C4-2B (cell line): ENCODE measurements around the gene NMRK1.

Experiments used
- H3K27ac ChIP-seq: fragments of 450-650 bp; 2 replicates; pipeline ENCODE4 v1.5.1; 2017
- ZFX ChIP-seq: fragments of 450-650 bp; IDR thresholded peaks from 2 replicates; pipeline ENCODE4 v1.6.1; 2017
- TF ChIP-seq, protein P1 (sequence below): fragments of 450-650 bp; conservative IDR thresholded peaks from 2 replicates; pipeline ENCODE4 v1.5.1; 2017; ENCODE audit warnings: mild to moderate bottlenecking

Gene NMRK1

GRCh38 chr9:75087289-75087823, 599 bp downstream of the NMRK1 start:
- peak; percentile 51; the same call in 1 of the 2 replicates for TF ChIP-seq ZFX
- TF ChIP-seq, protein P1, sequence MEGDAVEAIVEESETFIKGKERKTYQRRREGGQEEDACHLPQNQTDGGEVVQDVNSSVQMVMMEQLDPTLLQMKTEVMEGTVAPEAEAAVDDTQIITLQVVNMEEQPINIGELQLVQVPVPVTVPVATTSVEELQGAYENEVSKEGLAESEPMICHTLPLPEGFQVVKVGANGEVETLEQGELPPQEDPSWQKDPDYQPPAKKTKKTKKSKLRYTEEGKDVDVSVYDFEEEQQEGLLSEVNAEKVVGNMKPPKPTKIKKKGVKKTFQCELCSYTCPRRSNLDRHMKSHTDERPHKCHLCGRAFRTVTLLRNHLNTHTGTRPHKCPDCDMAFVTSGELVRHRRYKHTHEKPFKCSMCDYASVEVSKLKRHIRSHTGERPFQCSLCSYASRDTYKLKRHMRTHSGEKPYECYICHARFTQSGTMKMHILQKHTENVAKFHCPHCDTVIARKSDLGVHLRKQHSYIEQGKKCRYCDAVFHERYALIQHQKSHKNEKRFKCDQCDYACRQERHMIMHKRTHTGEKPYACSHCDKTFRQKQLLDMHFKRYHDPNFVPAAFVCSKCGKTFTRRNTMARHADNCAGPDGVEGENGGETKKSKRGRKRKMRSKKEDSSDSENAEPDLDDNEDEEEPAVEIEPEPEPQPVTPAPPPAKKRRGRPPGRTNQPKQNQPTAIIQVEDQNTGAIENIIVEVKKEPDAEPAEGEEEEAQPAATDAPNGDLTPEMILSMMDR, result peak; percentile 12
- H3K27ac ChIP-seq, result peak overlapping the region; percentile 82

DNA sequence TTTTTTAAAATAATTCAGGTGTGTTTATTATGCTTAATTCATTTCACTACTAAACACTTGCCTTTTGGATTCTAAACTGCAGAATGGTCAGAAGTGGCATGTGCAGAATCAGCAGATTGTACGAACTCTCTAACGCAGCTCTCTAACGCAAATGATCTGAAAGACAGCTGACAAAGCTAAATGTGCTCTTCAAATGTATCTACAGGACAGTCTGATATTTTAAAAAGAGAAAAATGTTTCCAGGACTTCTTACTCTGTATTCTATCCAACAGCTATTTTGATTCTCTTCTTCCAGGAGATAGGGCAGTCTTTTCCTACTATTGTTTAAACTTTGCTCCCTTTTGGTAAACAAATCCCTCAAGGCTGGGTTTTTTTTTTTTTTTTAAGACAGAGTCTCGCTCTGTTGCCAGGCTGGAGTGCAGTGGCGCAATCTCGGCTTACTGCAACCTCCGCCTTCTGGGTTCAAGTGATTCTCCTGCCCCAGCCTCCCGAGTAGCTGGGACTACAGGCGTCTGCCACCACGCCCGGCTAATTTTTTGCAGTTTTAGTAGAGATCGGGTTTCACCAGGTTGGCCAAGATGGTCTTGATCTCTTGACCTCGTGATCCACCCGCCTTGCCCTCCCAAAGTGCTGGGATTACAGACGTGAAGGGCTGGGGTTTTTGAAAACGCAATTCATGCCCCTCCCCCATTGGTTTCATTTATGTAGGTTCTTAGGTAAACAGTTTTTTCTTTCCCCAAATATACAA, 1.2 kb downstream of the NMRK1 start:
- peak overlapping the region; percentile 82 for H3K27ac ChIP-seq
- TF ChIP-seq, protein P1, result no peak
- no peak for TF ChIP-seq ZFX

GRCh38 chr9:75085640-75086039, 2.3 kb downstream of the NMRK1 start:
- H3K27ac ChIP-seq, result no peak overlapping the region
- TF ChIP-seq, protein P1, result no peak
- no peak for TF ChIP-seq ZFX

- no peak overlapping the region for H3K27ac ChIP-seq
- TF ChIP-seq, protein P1, result no peak
- TF ChIP-seq ZFX, result no peak
Observed at GRCh38 chr9:75084081-75084672, 3.8 kb downstream of the NMRK1 start.

DNA sequence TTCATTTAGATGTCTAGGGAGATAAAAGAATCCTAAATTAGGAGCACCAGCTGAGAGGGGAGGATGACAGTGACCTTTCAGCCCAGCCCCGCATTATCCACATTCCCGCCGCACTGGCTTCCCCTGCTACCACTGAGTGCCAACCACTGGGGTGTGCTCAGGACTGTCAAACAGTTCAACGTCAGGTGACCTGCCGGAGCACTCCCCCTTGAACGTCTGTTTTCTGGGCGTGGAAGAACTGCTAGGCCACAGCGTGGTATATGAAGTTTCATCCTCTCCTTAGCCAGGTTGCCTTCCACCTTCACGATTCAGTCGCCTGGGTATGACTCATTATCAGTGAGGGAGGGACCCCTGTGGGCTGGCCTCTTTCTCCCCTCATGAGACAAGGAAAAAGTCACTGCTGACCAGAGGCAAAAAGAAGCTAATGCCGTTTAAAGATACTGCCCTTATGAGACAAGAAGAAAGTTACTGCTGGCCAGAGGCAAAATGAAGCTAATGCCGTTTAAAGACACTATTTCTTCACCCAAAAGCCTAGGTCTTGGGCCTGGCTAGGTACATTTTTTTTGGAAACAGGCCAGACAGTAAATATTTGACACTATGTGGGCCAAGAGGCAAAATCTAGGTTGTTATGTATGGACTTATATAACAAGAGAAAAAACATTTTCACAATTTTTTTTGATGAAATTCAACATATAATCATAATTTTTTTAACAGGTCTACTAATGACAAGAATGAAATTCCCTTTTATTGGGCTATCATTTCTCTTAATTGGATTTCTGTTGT, 4.6 kb downstream of the NMRK1 start:
- no peak overlapping the region for H3K27ac ChIP-seq

DNA sequence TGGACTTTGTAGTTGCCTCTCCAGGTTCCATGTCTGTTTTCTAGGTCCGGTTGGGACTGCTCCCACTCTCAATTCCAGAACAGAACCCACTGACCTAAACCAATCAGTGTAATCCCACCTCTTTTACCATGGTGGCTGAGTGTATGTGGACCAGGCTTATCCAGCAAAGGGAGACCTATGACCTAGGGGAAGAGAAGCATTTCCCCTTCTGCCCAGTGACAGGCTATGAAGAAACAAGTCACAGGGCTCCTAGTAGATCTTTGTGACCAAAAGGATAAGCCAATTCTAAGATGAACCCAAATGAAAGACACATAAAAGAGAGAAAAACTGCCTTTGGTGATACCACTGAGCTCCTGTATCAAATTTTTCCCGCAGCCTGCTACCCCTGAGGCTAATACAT, 6.3 kb downstream of the NMRK1 start:
- TF ChIP-seq ZFX, result no peak
- TF ChIP-seq, protein P1, result no peak
- no peak overlapping the region for H3K27ac ChIP-seq

More for the DNA sequence above, 4.6 kb downstream of the NMRK1 start:
- TF ChIP-seq ZFX, result no peak
- TF ChIP-seq, protein P1, result no peak

DNA sequence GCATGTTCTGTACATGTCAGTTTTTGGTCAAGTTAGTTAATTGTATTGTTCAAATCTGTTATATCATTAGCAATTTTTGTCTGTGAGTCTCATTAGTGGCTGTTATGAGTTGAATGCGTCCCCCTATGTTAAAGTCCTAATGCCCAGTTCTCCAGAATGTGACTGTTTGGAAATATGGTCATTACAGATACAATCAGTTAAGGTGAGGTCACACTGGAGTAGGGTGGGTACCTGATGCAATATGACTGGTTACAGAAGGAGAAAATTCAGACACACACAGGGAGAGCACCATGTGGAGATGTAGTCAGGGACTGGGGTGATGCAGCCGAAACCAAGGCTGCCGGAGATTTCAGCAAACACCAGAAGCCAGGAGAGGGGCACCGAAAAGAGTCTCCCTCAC, 15.1 kb downstream of the NMRK1 start:
- TF ChIP-seq, protein P1, result no peak
- TF ChIP-seq ZFX, result no peak
- no peak overlapping the region for H3K27ac ChIP-seq
